IPS-15b (cell line): ENCODE results near the gene PITPNC1.
"Not testable (repeated sequence)": the region's sequence is repeated elsewhere in the genome, so short reads cannot be mapped to it uniquely, and the experiment has no call there.

ENCODE experiments used
- H3K27me3 ChIP-seq: one replicate; pipeline ENCODE4 v1.6.1; 2013; ENCODE audit warnings: low read length; ENCODE audit not compliant: control insufficient read depth, insufficient read depth
- H3K36me3 ChIP-seq: one replicate; pipeline ENCODE4 v1.6.1; 2013; ENCODE audit warnings: low read length; ENCODE audit not compliant: control insufficient read depth, insufficient read depth
- H3K4me1 ChIP-seq: one replicate; pipeline ENCODE4 v1.6.1; 2013; ENCODE audit warnings: mild to moderate bottlenecking, low read length; ENCODE audit not compliant: control insufficient read depth, insufficient read depth
- H3K4me3 ChIP-seq: one replicate; pipeline ENCODE4 v1.5.1; 2013; ENCODE audit warnings: low read depth, low read length
- H3K9ac ChIP-seq: one replicate; pipeline ENCODE4 v1.6.1; 2013; ENCODE audit warnings: low read depth, mild to moderate bottlenecking, low read length
- H3K9me3 ChIP-seq: one replicate; pipeline ENCODE4 v1.6.1; 2013; ENCODE audit warnings: mild to moderate bottlenecking, low read length; ENCODE audit not compliant: control insufficient read depth, insufficient read depth

PITPNC1 gene

DNA sequence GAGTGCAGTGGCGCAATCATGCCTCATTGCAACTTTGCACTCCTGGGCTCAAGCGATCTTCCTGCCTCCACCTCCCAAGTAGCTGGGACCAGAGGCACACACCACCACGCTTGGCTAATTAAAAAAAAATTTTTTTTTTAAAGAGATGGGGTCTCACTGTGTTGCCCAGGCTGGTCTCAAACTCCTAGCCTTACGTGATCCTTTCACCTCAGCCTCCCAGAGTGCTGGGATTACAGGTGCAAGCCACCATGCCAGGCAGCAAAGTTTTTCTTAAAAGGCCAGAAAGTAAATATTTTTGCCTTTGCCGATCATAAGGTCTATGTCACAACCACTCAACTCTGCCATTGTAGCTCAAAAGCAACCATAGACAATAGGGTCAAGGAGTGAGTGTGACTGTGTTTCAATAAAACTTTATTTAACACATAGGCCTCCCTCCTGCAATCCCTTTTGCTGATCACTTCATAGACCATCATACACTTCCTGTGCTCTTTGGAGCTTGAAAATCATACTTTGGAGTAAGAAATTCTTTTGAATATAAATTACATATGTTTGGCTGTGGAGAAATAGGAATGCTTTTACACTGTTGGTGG is 48.6 kb downstream of the PITPNC1 start:
- H3K36me3 ChIP-seq = peaks cover 3% of the 10 kb centered on the region
- H3K27me3 ChIP-seq = no peaks in the 10 kb centered on the region
- H3K4me1 ChIP-seq = peaks cover 3% of the 10 kb centered on the region
- H3K9me3 ChIP-seq = no peaks in the 10 kb centered on the region
- no peak overlapping the region for H3K4me3 ChIP-seq
- no peak overlapping the region for H3K9ac ChIP-seq

DNA sequence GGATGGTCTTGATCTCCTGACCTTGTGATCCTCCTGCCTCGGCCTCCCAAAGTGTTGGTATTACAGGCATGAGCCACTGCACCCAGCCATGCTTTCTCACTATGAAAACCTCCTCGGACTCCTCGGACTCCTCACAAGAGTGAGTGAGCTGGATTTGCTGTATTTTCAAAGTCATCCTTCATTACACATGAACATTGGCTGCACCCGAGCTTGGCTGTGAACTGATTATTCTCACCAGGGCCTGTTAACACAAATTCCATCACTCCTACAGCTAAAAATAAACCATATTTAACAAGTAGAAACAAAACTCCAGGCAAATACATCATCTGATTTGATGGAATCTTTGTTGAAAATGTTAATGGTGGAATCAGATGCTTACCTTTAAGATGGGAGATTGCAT is 50.3 kb downstream of the PITPNC1 start:
- Histone ChIP-seq H3K4me3 (no peak overlapping the region), H3K9ac (no peak overlapping the region), H3K27me3 (no peaks in the 10 kb centered on the region), H3K4me1 (peaks cover 3% of the 10 kb centered on the region), H3K9me3 (no peaks in the 10 kb centered on the region), H3K36me3 (peaks cover 3% of the 10 kb centered on the region)

DNA sequence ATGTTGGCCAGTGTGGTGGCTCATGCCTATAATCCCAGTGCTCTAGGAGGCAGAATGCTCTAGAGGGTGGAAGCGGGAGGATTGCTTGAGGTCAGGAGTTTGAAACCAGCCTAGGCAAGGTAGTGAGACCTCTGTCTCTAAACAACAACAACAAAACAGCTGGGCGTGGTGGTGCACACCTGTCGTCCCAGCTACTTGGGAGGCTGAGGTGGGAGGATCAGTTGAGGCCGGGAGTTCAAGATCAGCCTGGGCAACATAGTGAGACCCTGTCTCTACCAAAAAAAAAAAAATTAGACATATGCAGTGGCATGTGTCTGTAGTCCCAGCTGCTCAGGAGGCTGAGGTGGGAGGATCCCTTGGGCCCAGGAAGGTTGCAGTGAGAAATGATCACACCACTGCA is 53.4 kb downstream of the PITPNC1 start:
- not testable (repeated sequence) for H3K9me3 ChIP-seq, H3K4me3 ChIP-seq, H3K4me1 ChIP-seq, H3K36me3 ChIP-seq, H3K27me3 ChIP-seq, H3K9ac ChIP-seq

DNA sequence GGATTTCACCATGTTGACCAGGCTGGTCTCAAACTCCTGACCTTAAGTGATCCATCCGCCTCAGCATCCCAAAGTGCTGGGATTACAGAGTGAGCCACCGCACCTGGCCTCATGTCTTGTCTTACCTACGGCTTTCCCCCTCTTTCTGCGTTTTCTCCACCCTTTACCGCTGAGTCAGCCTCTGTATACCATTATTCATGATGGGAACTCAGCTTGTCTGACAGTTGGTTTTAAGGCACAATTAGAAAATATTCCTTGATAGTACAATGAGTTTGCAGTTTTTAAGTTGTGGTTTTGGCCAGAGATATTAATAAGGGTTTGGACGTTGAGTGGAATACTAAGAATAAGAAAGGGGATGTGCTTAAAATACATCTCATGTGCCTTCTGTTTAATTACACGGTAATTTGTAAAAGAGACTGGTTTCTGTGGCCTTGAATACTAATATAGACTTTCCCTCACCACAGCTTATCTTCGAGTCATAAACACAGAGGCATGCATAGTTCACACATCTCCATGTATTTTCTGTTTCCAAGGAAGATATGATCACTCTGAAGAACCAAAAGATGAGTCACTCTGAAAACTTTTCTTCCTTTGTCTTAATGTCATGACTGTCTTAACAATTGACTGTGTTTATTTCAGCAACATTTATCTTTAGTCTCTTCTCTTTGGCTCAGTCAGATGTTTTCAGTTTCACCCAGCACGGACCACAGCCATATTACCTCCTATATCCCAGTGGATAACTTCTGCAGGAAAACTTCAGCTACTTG is 54.4 kb downstream of the PITPNC1 start:
- Histone ChIP-seq H3K9ac (no peak overlapping the region), H3K36me3 (no peaks in the 10 kb centered on the region), H3K4me3 (no peak overlapping the region), H3K4me1 (no peaks in the 10 kb centered on the region), H3K9me3 (no peaks in the 10 kb centered on the region), H3K27me3 (no peaks in the 10 kb centered on the region)

DNA sequence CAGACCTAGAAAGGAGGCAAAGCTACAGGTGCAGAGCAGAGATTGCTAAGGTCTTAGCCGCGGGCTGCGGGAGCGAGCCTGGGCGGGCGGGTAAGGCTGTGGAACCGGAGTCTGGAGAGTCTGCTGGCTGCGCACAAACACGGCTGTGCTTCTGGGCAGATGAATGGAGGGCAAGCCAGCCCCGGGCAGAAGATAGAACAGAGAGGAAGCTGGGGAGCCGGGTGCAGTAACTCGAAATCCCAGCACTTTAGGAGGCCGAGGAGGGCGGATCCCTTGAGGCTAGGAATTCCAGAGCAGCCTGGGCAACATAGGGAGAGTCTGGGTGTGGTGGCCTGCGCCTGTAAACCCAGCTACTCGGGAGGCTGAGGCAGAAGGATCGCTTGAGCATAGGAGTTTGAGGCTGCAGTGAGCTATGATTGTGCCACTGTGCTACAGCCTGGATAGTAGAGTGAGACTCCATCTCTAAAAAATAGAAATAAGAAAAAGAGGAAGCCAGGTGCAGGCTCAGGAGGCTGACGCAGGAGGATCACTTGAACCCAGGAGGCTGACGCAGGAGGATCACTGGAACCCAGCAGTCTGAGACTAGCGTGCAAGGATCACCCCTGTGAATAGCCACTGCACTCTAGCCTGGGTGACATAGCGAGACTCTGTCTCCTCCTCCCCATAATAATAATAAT is 56.3 kb downstream of the PITPNC1 start:
- no peaks in the 10 kb centered on the region for H3K4me1 ChIP-seq
- H3K9ac ChIP-seq = no peak overlapping the region

DNA sequence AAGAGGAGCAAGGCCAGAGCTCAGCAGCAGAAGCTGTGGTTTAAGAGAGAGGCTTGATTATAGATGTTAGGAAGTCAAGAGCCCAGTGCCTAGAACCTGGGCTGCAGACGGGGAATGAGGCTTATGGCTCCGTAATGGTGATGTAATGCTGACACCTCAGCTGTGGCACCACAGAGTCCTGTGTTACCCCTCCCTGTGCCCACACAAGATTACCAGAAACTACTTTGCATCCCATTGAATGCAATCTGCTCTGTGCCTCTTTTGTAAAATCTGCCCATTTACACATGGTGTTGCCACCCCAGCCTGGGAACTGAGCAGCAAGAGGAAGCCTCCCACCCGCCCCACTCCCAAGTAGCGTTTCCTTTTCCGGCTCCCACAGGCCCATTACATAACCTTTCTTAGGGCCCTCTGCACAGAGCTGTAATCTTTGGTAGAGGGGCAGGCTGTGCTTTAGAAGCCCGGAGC is 57.0 kb downstream of the PITPNC1 start:
- no peaks in the 10 kb centered on the region for H3K4me1 ChIP-seq
- H3K9me3 ChIP-seq = no peaks in the 10 kb centered on the region
- no peaks in the 10 kb centered on the region for H3K36me3 ChIP-seq
- no peaks in the 10 kb centered on the region for H3K27me3 ChIP-seq
- H3K4me3 ChIP-seq = no peak overlapping the region
- no peak overlapping the region for H3K9ac ChIP-seq

More for the DNA sequence above, 56.3 kb downstream of the PITPNC1 start:
- H3K36me3 ChIP-seq = no peaks in the 10 kb centered on the region
- H3K9me3 ChIP-seq = no peaks in the 10 kb centered on the region
- H3K27me3 ChIP-seq = no peaks in the 10 kb centered on the region
- no peak overlapping the region for H3K4me3 ChIP-seq

DNA sequence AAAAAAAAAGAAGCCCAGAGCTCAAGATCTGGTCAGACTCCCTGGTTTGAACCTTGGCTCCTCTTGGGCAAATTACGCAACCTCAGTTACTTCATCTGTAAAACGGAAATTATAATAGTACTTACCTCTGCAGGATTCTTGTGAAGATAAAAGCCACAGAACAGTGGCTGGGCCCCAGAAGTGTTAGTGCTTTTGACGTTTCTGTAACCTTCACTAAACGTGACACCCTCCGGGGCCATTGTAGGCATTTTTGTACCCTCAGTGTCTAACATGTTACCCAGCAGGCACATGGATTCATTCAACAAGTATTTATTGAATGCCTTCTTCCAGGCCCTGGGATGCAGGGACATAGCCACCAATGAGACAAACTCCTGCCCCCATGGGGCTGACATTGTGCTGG is 58.0 kb downstream of the PITPNC1 start:
- peaks cover 3% of the 10 kb centered on the region for H3K4me1 ChIP-seq
- H3K36me3 ChIP-seq = no peaks in the 10 kb centered on the region
- H3K4me3 ChIP-seq = no peak overlapping the region
- no peak overlapping the region for H3K9ac ChIP-seq
- no peaks in the 10 kb centered on the region for H3K9me3 ChIP-seq
- H3K27me3 ChIP-seq = no peaks in the 10 kb centered on the region

DNA sequence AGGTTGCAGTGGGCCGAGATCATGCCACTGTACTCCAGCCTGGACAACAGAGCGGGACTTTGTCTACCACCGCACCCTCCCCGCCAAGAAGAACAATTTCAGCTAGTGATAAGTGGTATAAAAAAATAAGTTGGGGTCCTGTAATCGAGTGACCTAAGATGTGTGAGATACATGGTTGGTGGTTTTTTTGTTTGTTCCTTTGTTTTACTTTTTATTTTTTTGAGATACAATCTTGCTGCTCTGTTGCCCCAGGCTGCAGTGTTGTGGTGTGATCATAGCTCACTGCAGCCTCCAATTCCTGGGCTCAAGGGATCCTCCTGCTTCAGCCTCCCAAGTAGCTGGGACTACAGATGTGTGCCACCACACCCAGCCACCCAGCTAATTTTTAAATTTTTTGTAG is 58.7 kb downstream of the PITPNC1 start:
- Histone ChIP-seq H3K4me3 (no peak overlapping the region), H3K27me3 (no peaks in the 10 kb centered on the region), H3K36me3 (no peaks in the 10 kb centered on the region), H3K9me3 (no peaks in the 10 kb centered on the region), H3K9ac (no peak overlapping the region), H3K4me1 (peaks cover 3% of the 10 kb centered on the region)

DNA sequence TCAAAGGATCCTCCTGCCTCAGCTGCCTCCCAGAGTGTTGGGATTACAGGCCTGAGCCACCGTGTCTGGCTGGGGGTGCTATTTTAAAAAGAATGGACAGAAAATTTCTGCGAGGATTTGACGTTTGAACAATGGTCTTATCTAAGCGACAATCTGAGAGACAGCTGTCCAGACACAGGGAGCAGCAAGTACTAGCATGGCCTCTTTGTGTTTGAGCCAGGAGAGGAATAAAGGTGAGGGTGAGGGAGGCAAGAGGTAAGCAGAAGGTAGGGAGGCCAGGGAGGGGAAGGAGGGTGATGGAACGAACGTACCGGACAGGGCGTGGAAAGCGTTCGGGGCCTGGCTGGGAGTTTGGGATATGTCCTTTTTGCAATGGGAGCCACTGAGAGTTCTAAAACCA is 59.2 kb downstream of the PITPNC1 start:
- H3K9ac ChIP-seq = no peak overlapping the region
- H3K9me3 ChIP-seq = no peaks in the 10 kb centered on the region
- H3K4me1 ChIP-seq = peaks cover 3% of the 10 kb centered on the region
- H3K4me3 ChIP-seq = no peak overlapping the region
- no peaks in the 10 kb centered on the region for H3K27me3 ChIP-seq
- no peaks in the 10 kb centered on the region for H3K36me3 ChIP-seq

DNA sequence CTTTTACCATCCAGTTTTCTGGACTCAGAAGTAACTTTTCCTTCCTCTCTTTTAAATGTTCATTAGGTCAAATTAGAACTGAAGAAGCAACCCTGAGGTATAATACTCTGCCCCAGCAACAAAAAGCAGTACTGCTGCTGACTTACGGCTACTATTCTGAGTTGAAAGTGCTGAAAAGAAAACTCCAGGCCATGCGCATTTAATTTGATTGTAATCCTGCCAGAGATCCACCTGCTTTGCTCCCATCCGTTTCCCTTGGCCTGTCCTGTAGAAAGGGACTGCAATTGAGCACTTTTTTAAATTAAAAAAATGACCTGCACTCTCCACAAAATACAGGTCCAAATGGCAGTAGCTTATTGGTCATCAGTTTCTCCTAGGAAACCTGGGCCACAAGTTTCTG is 61.6 kb downstream of the PITPNC1 start:
- Histone ChIP-seq H3K4me3 (no peak overlapping the region), H3K27me3 (no peaks in the 10 kb centered on the region), H3K9ac (no peak overlapping the region), H3K4me1 (peaks cover 3% of the 10 kb centered on the region), H3K9me3 (no peaks in the 10 kb centered on the region), H3K36me3 (no peaks in the 10 kb centered on the region)

DNA sequence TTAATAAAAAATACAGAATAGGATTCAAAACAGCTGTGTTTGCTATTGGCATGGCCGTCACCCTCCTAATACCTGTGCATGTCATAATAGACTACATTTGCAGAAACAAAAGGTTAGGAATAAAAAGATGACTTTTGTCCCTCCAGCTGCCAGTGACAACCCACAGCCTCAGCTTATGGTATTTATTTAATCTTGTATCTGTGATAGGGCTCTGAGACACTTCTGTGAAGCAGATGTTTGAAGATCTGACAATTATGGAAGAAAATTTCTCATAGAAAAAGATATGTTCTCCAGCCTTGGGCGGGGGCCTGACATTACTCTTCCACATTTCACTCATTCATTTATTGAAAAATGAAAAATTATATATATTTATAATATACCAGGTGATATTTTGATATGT is 62.2 kb downstream of the PITPNC1 start:
- H3K9ac ChIP-seq = no peak overlapping the region
- H3K36me3 ChIP-seq = no peaks in the 10 kb centered on the region
- H3K4me1 ChIP-seq = peaks cover 3% of the 10 kb centered on the region

More for the DNA sequence above, 62.2 kb downstream of the PITPNC1 start:
- Histone ChIP-seq H3K4me3 (no peak overlapping the region), H3K27me3 (no peaks in the 10 kb centered on the region), H3K9me3 (no peaks in the 10 kb centered on the region)
